SK-MEL-5 (cell line): ENCODE results near the gene CCL15. TPM values are rescaled to one million over a fixed set of nuclear protein-coding genes. Genes with fewer than 3 reads are reported as not detected.
A peak's percentile ranks its signal among the peaks of the same experiment; 100 is the strongest.
"Not testable (repeated sequence)": the region's sequence is repeated elsewhere in the genome, so short reads cannot be mapped to it uniquely, and the experiment has no call there.

Source experiments
- DNase-seq: peaks from one replicate; pipeline ENCODE4 v3.0.0-alpha.2; 2016; ENCODE audit warnings: low read depth, low spot score
- in situ Hi-C: cut with HindIII; loops from 2 replicates; pipeline ENCODE4 v1.10.0; 2016; ENCODE audit warnings: low sequenced_read_pairs, high pct_unique_total_duplicates, low pct_unique_long_range_greater_than_20kb
- total RNA-seq: library from RNA; depleted of rRNA; stranded (reverse); fragments of >200 nt; shearing (Covaris generic); gene quantifications from 2 replicates; pipeline ENCODE4 v1.2.3, GENCODE V29; 2014

The CCL15 gene
- total RNA-seq, 1 experiment from 2014 or later = not detected

GRCh38 chr17:36001862-36002603 lies 680 bp upstream of the CCL15 start:
- in situ Hi-C loops = no loop called here
- DNase-seq = no peak

DNA sequence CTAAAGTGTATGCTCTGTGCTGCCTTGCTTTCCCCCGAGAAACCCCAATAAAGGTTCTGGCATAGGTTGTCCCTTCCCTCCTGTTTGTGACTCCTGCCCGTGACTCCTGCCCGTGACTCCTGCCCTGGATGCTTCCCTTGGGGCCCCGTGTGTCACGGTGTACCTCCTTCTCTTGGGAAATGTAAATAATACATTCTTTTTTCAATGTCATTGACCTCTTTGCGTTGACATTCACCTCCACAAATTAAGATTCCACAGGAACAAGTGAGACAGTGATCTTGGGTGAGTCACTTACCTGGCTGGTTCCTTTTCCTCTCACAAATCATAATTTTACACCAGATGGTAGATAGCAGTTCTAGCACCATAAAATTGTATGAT lies 632 bp downstream of the CCL15 start:
- in situ Hi-C loops = no loop called here
- DNase-seq = no peak

DNA sequence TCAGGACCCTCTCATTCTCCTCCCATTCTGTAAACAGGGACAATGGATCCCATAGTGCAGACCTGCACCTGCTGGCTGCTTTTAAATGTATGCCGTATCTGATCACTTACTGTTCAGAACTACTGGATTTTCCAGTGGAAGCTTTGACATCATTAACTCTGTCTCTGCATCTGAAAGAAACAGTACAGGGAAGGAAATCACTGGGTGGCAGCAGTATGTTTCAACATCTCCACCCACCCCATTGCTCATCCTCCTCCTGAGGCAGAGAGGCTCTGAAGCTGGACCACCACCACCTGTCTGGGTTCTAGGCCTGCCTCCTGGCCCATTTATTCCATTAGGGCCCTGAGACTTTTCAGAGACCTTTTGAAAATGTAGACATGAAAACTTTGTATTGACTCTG lies 2.6 kb downstream of the CCL15 start:
- in situ Hi-C loops = no loop called here
- DNase-seq = no peak

DNA sequence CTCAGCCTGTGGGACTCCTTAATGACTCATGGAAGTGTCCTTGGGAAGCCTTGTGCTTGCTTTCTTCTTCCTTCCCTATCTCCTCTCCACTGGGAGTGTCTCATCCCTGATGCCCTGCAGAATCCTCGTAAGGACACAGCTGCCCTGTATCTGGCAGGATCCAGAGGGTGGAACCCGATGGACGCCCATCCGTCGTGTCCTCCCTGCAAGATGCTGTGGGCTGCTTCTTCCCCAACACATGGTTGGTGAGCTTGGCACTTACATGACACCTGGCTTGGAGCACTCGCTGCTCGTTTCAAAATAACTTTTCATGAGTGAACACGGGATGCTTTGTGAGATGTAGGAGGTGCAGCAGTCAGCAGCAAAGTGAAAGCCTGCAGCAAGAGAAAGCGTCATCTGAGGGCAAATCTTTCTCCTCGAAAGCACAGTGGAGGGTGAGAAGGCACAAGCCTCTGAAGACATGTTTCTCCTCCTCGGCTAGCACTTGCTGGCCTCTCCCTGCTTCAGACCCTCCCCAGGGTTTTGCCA lies 3.3 kb downstream of the CCL15 start:
- in situ Hi-C loops = no loop called here
- no peak for DNase-seq

DNA sequence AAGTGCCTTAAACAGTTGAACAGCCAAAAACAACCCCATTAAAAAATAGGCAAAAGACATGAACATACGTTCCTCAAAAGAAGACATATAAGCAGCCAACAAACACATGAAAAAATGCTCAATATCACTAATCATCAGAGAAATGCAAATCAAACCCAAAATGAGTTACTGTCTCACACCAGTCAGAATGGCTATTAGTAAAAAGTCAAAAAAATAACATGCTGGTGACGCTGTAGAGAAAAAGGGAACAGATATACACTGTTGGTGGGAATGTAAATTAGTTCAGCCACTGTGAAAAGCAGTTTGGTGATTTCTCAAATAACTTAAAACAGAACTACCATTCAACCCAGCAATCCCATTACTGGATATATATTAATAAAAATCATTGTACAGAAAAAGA lies 6.0 kb downstream of the CCL15 start:
- in situ Hi-C loops, DNase-seq: not testable (repeated sequence)

DNA sequence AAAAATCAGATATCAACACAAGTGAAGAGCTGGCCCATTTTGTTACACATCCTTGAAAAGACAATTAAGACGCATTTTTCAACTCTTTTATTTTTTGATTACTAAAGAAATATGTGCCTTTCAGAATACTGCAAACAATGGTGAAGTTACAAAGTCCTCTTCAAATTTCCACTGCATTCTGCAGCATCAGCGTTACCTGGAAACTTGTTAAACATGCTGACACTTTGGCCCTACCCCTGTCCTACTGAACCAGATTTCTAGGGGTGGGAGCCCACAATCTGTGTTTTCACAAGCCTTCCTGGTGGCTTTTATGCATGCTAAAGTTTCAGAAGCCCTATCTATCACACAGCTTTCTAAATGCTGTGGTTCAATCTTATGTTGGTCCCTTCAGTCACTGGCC lies 10.3 kb downstream of the CCL15 start:
- no peak for DNase-seq
- in situ Hi-C loops = no loop called here

GRCh38 chr17:35988164-35988563 lies 13.2 kb downstream of the CCL15 start:
- in situ Hi-C loops = no loop called here
- DNase-seq = no peak

DNA sequence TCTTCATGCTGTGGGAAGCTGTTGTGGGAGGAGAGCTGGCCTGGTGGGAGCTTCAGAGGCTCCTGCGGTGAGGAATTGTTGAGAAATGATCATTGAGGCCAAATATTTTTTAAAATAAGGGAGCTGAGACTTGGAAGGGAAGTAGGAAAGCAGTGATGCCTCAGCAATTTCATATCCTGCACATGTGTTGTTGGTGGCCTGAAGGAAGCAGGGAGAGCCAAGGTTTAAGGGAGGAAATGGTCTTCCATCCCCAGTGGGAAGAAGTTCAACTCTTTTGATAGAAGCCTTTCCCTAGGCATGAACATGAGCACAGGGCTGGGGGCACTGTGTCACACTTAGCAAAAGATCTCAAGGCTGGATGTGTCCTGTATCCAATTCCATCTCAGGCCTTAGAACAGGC lies 14.7 kb downstream of the CCL15 start, which contains the start of gene CCL14:
TSS of gene CCL14 (minus strand) at position 87 of the 400 bp plus-strand sequence. CDS start at position 7, 80 bp downstream.
- in situ Hi-C loops = no loop called here
- no peak for DNase-seq

- DNase-seq = no peak
- in situ Hi-C loops = no loop called here
Observed at GRCh38 chr17:35984140-35984539, 17.2 kb downstream of the CCL15 start.

GRCh38 chr17:35982409-35983191 lies 18.8 kb downstream of the CCL15 start:
- in situ Hi-C loops = no loop called here
- no peak for DNase-seq

DNA sequence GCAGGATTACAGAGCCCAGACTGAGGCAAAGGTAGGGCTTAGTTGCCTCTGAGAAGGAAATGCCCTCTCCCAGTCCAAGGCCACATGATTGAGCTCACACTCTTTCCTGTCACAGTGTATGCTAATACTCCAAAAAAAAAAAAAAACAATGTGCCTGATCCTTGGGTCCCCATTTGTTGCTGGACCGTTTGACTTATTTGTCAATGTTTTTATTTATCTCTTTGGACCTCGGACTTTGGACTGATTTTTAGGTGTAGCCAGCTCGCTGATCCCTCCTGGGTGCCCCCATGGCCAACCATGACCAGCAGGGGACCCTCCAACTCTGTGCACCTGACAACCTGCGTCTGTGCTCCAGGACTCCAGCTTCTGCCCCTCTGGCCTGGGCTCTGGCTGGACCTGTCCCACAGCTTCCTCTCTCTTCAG lies 19.4 kb downstream of the CCL15 start:
- in situ Hi-C loops = no loop called here
- peak; percentile 20 for DNase-seq

GRCh38 chr17:35981246-35981645 lies 20.1 kb downstream of the CCL15 start, which contains the start of gene CCL16:
Gene CCL16, minus strand, starts transcription at chr17:35981497. Its CDS starts 77 bp downstream, at chr17:35981420.
- in situ Hi-C loops = no loop called here

DNA sequence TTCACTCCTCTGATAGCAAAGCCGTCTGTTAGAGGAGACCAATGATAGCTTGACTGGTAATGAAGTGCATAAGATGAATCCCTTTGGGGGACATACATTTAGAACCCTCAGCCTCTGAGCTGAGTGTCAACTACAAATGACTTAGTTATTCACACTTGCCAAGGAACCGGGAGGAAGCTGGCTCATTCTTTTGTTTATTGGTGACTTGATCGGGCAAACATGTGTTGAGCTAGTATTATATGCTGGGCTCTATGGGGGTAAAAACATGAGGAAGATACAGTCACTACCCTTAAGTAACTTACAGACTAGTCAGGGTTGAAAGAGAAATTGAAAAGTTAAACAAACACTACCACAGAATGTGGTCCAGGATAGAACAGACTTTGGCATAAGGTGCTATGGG lies 23.0 kb downstream of the CCL15 start:
- in situ Hi-C loops = no loop called here
- no peak for DNase-seq

More at GRCh38 chr17:35981246-35981645, 20.1 kb downstream of the CCL15 start, which contains the start of gene CCL16:
- no peak for DNase-seq

DNA sequence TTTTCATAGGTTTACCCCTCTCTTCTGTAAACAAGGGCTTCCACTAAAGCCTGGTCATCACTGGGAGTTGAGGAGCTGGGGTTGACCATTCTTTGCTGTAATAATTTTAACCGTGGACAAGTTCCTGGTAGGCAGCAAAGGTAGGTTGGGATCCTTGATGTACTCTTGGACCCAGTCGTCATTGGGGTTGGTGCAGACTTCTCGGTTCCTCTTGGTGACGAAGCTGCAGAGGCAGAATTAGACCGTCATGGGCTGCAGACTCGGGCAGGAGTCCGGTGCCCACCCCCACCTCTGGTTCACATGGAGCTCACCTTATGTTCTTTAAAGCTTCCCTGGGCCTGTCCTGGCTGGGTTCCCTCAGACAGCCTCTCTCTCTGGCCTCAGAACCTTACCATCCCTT lies 23.8 kb downstream of the CCL15 start:
- in situ Hi-C loops = no loop called here
- no peak for DNase-seq

GRCh38 chr17:35973333-35974260 lies 27.8 kb downstream of the CCL15 start:
- in situ Hi-C loops = no loop called here
- DNase-seq = no peak

DNA sequence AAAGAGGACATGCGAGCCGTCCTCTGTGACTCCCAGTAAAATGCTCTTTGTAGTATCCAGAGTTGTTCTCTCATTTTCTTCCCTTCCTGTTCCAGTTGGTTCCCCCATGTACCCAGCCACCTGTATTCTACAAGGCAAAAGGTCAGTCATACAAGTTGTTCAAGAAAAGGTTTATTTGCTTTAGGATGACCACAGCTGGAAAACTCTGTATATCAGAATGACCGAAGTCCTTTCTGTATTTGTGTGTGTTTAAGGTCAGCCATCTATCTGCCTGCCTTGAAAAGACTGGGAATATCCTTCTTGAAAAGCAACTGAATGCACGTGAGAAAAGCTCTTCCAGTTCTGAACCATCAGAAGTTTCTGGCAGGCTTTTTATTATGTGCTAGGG lies 28.4 kb downstream of the CCL15 start:
- DNase-seq = no peak
- in situ Hi-C loops = no loop called here

- DNase-seq = no peak
Observed at GRCh38 chr17:35972535-35972934, 28.8 kb downstream of the CCL15 start.

GRCh38 chr17:35972066-35972465 lies 29.3 kb downstream of the CCL15 start:
- peak; percentile 65 for DNase-seq
- in situ Hi-C loops = no loop called here

More at GRCh38 chr17:35972535-35972934, 28.8 kb downstream of the CCL15 start:
- in situ Hi-C loops = no loop called here
